Stomach (tissue), 9 donors: ENCODE measurements around the gene NAGS. TPM values are rescaled to one million over a fixed set of nuclear protein-coding genes. Genes with fewer than 3 reads are reported as not detected.
"Not testable (repeated sequence)": the region's sequence is repeated elsewhere in the genome, so short reads cannot be mapped to it uniquely, and the experiment has no call there.

Experiments used
- DNase-seq, 2 donors: peaks; one replicate each; pipeline versions ENCODE4 v3.0.0 to v3.0.0-alpha.2; 2013 to 2019
- H3K27ac ChIP-seq, 5 donors: fragments of 200-600 bp in 4 of 5; sonication (generic) in 4 of 5; one replicate each; pipeline ENCODE4 v1.5.1; 2013 to 2019; ENCODE audit warnings: mild to moderate bottlenecking in 1 of 5, moderate library complexity in 1 of 5
- H3K27me3 ChIP-seq, 3 donors: fragments of 200-600 bp; sonication (generic); one replicate each; pipeline ENCODE4 v1.5.1; 2017 to 2019; ENCODE audit warnings: mixed run types in 1 of 3
- H3K36me3 ChIP-seq, 4 donors: fragments of 200-600 bp; sonication (generic); 1 replicate in 3 of 4; 2 replicates in 1 of 4; pipeline ENCODE4 v1.5.1; 2016 to 2019
- H3K4me1 ChIP-seq, 4 donors: fragments of 200-600 bp; sonication (generic); one replicate each; pipeline ENCODE4 v1.5.1; 2016 to 2019
- H3K4me3 ChIP-seq, 4 donors: fragments of 200-600 bp; sonication (generic) in 3 of 4; one replicate each; pipeline ENCODE4 v1.5.1; 2016 to 2019; ENCODE audit warnings: mild to moderate bottlenecking in 1 of 4
- H3K9me3 ChIP-seq, 4 donors: fragments of 200-600 bp; sonication (generic); one replicate each; pipeline ENCODE4 v1.5.1; 2016 to 2019
- CTCF ChIP-seq, 7 experiments: fragments of 450-650 bp in 4 of 7; fragments of 200-600 bp in 3 of 7; sonication (generic) in 3 of 7; IDR thresholded peaks; one replicate each; pipeline ENCODE4 v1.5.1; 2016 to 2019; ENCODE audit warnings: antibody characterized with exemption in 7 of 7, control low read depth in 2 of 7, mild to moderate bottlenecking in 1 of 7
- EP300 ChIP-seq: sonication (generic); formaldehyde crosslinking; IDR thresholded peaks from one replicate; pipeline ENCODE4 v1.6.1; 2017; ENCODE audit warnings: antibody characterized with exemption
- POLR2A ChIP-seq, 4 donors: fragments of 450-650 bp; IDR thresholded peaks; one replicate each; pipeline ENCODE4 v1.6.1; 2016; ENCODE audit warnings: antibody characterized with exemption in 4 of 4, control low read depth in 2 of 4, mild to moderate bottlenecking in 1 of 4, moderate library complexity in 1 of 4
- POLR2AphosphoS5 ChIP-seq, 3 donors: sonication (generic); formaldehyde crosslinking; IDR thresholded peaks; one replicate each; pipeline ENCODE4 v1.6.1; 2016; ENCODE audit warnings: antibody characterized with exemption in 3 of 3
- WGBS, 5 donors: extraction: QIAGEN DNeasy Blood & Tissue Kit in 3 of 5; methylation state at CpG; one replicate each; pipeline versions ENCODE4 v1.1.5 to v1.1.7; 2013 to 2018; 5-methylcytosine and 5-hydroxymethylcytosine counted together
- intact Hi-C: fragments of 100-400 bp; cut with DNase I; formaldehyde crosslinking; loops from one replicate; pipeline ENCODE4 v1.15.1; 2023; ENCODE audit warnings: low total_unique reads
- polyA plus RNA-seq, 3 donors: library from polyadenylated mRNA; stranded (reverse); fragments of 200-250 nt; gene quantifications; one replicate each; pipeline ENCODE4 v1.2.3, GENCODE V29; 2013
- total RNA-seq, 5 donors: library from RNA; depleted of rRNA; stranded (reverse); fragments of >200 nt; gene quantifications; one replicate each; pipeline versions ENCODE4 v1.1.0 to v1.2.3, GENCODE V29; 2014 to 2016
- donor health status: healthy with polysubstance abuse.
- donor health status: Bipolar disorder and iron deficiency.
- donor health status: healthy.

NAGS gene
- total and polyA plus RNA-seq, 8 donors: 0.29 to 1.5 (median 0.93) TPM; not detected in 2

- TF ChIP-seq CTCF (IDR thresholded peaks at IDR 0.05) (no peak), EP300 (no peak), POLR2AphosphoS5 (IDR thresholded peaks at IDR 0.05) (no peak), POLR2A (IDR thresholded peaks at IDR 0.05) (no peak)
Measured at GRCh38 chr17:44014133-44014436, 9.7 kb downstream of the NAGS start.

GRCh38 chr17:44014437-44015172 lies 10.2 kb downstream of the NAGS start, which contains the start of gene TMEM101:
TSS of gene TMEM101 (minus strand) at chr17:44014963. CDS start at chr17:44014952, 11 bp downstream.
- H3K27me3 ChIP-seq: no peaks in the 10 kb centered on the region
- H3K9me3 ChIP-seq: no peaks in the 10 kb centered on the region
- intact Hi-C loops: no loop called here
- H3K4me3 ChIP-seq: peak within 1 kb of the TSS; percentile 70 to 97 (median 92)
- 0 to 2% (median 0%) methylated on average over 23 to 43 of the region's 43 CpGs for WGBS, 5 donors
- peak; percentile 92 to 97 for DNase-seq
- peaks cover 4 to 26% (median 21%) of the 10 kb centered on the region in 4 donors for H3K36me3 ChIP-seq
- peak within 1 kb of the TSS; percentile 40 to 83 (median 81) for H3K27ac ChIP-seq
- TF ChIP-seq EP300 (no peak), POLR2A (IDR thresholded peaks at IDR 0.05) (no peak), CTCF (IDR thresholded peaks at IDR 0.05) (peak in 1 of 7 experiments; percentile 30), POLR2AphosphoS5 (IDR thresholded peaks at IDR 0.05) (peak; percentile 67 to 96 (median 73))
- H3K4me1 ChIP-seq: peaks cover 17 to 34% (median 21%) of the 10 kb centered on the region in 4 donors

More at GRCh38 chr17:44014133-44014436, 9.7 kb downstream of the NAGS start:
- H3K9me3 ChIP-seq: no peaks in the 10 kb centered on the region
- H3K27ac ChIP-seq: peak overlapping the region in 4 of 5 donors; percentile 80 to 83 (median 82)
- H3K27me3 ChIP-seq: no peaks in the 10 kb centered on the region
- WGBS, 5 donors: 6 to 34% (median 9%) methylated on average over 2 to 12 of the region's 12 CpGs
- intact Hi-C loops: no loop called here
- peaks cover 4 to 31% (median 23%) of the 10 kb centered on the region in 4 donors for H3K36me3 ChIP-seq
- no peak for DNase-seq
- peak overlapping the region; percentile 70 to 97 (median 92) for H3K4me3 ChIP-seq
- H3K4me1 ChIP-seq: peaks cover 17 to 34% (median 21%) of the 10 kb centered on the region in 4 donors

- WGBS, 5 donors: 89 to 94% (median 92%) methylated on average over 7 of the region's 7 CpGs
- H3K36me3 ChIP-seq: peaks cover 0 to 33% (median 27%) of the 10 kb centered on the region in 4 donors
- intact Hi-C loops, H3K9me3 ChIP-seq, H3K4me3 ChIP-seq, H3K27me3 ChIP-seq, H3K27ac ChIP-seq, DNase-seq: not testable (repeated sequence)
- H3K4me1 ChIP-seq: peaks cover 0 to 10% (median 0%) of the 10 kb centered on the region in 4 donors
Measured at GRCh38 chr17:44021227-44021626, 16.8 kb downstream of the NAGS start.

GRCh38 chr17:44022246-44022645 lies 17.8 kb downstream of the NAGS start:
- intact Hi-C loops: no loop called here

More at GRCh38 chr17:44022246-44022645, 17.8 kb downstream of the NAGS start:
- Histone ChIP-seq H3K9me3 (no peaks in the 10 kb centered on the region), H3K4me3 (no peak overlapping the region), H3K27ac (no peak overlapping the region), H3K4me1 (peaks cover 0 to 10% (median 0%) of the 10 kb centered on the region in 4 donors), H3K36me3 (peaks cover 0 to 33% (median 27%) of the 10 kb centered on the region in 4 donors), H3K27me3 (no peaks in the 10 kb centered on the region)
- no peak for TF ChIP-seq POLR2A (IDR thresholded peaks at IDR 0.05)
- no peak for TF ChIP-seq EP300
- TF ChIP-seq CTCF (IDR thresholded peaks at IDR 0.05): no peak
- no peak for TF ChIP-seq POLR2AphosphoS5 (IDR thresholded peaks at IDR 0.05)
- 87 to 97% (median 90%) methylated on average over 2 of the region's 2 CpGs for WGBS, 5 donors
- DNase-seq: no peak
